Transverse colon (tissue), 4 donors: ENCODE results near the gene STAB2. TPM values are rescaled to one million over a fixed set of nuclear protein-coding genes. Genes with fewer than 3 reads are reported as not detected.

Experiments used
- DNase-seq: peaks from one replicate; pipeline ENCODE4 v3.0.0-alpha.2; 2019
- H3K27ac ChIP-seq, 4 donors: fragments of 200-600 bp; sonication (generic); 2 replicates each; pipeline ENCODE4 v1.5.1; 2016 to 2018; ENCODE audit warnings: inconsistent platforms in 4 of 4
- H3K27me3 ChIP-seq: fragments of 200-600 bp; sonication (generic); 2 replicates; pipeline ENCODE4 v1.5.1; 2017; ENCODE audit warnings: inconsistent platforms
- H3K36me3 ChIP-seq, 4 donors: fragments of 200-600 bp; sonication (generic); 2 replicates each; pipeline ENCODE4 v1.5.1; 2017 to 2019; ENCODE audit warnings: inconsistent platforms in 4 of 4
- H3K4me1 ChIP-seq, 4 donors: fragments of 200-600 bp; sonication (generic); 2 replicates each; pipeline ENCODE4 v1.5.1; 2017 to 2020; ENCODE audit warnings: inconsistent platforms in 4 of 4
- H3K4me3 ChIP-seq, 4 donors: fragments of 200-600 bp; sonication (generic); 1 replicate in 1 of 4; 2 replicates in 3 of 4; pipeline versions ENCODE4 v1.5.1 to v1.6.1; 2017 to 2019; ENCODE audit warnings: inconsistent platforms in 4 of 4
- H3K9me3 ChIP-seq, 2 donors: fragments of 200-600 bp; sonication (generic); 2 replicates each; pipeline ENCODE4 v1.5.1; 2017 to 2019; ENCODE audit warnings: inconsistent platforms in 2 of 2
- CTCF ChIP-seq, 5 experiments: fragments of 200-600 bp in 3 of 5; fragments of 450-650 bp in 2 of 5; sonication (generic) in 3 of 5; IDR thresholded peaks; 1 replicate in 2 of 5; 2 replicates in 3 of 5; pipeline ENCODE4 v1.5.1; 2016 to 2017; ENCODE audit warnings: antibody characterized with exemption in 5 of 5, inconsistent platforms in 3 of 5, mild to moderate bottlenecking in 2 of 5, moderate library complexity in 1 of 5
- EP300 ChIP-seq: sonication (generic); formaldehyde crosslinking; IDR thresholded peaks from one replicate; pipeline ENCODE4 v1.6.1; 2017; ENCODE audit warnings: antibody characterized with exemption, low read depth
- POLR2A ChIP-seq: fragments of 450-650 bp; IDR thresholded peaks from one replicate; pipeline ENCODE4 v1.6.1; 2016; ENCODE audit warnings: antibody characterized with exemption, mild to moderate bottlenecking, moderate library complexity
- POLR2AphosphoS5 ChIP-seq, 3 donors: sonication (generic); formaldehyde crosslinking; IDR thresholded peaks; one replicate each; pipeline ENCODE4 v1.6.1; 2016; ENCODE audit warnings: antibody characterized with exemption in 3 of 3
- WGBS, 2 donors: methylation state at CpG; one replicate each; pipeline ENCODE4 v1.1.5; 2018; ENCODE audit warnings: low coverage in 1 of 2; 5-methylcytosine and 5-hydroxymethylcytosine counted together
- in situ Hi-C, 4 donors: fragments of 200-750 bp; cut with MboI; loops; one replicate each; pipeline versions ENCODE4 v1.15.0 to v1.15.1; 2017; ENCODE audit warnings: low sequenced_read_pairs in 3 of 4, low pct_ligation_motif_present in 1 of 4, low pct_unique_long_range_greater_than_20kb in 1 of 4
- intact Hi-C: fragments of 100-400 bp; cut with DNase I; formaldehyde crosslinking; loops from one replicate; pipeline ENCODE4 v1.15.1; 2023; ENCODE audit warnings: low total_unique reads
- small RNA-seq, 4 donors: library from RNA; depleted of rRNA; stranded (forward); fragments of <200 nt; gene quantifications; one replicate each; pipeline ENCODE3, GENCODE V24; 2016
- total RNA-seq, 4 donors: library from RNA; depleted of rRNA; stranded (reverse); fragments of >200 nt; gene quantifications; one replicate each; pipeline ENCODE4 v1.1.0, GENCODE V29; 2016

Gene STAB2
- total RNA-seq, 4 donors from 2014 or later: 0.48 to 1.9 (median 1.1) TPM; not detected in 1

- H3K4me1 ChIP-seq: peaks cover 0 to 7% (median 0%) of the 10 kb centered on the region in 4 donors
- peak overlapping the region in 1 of 4 donors; percentile 1 for H3K27ac ChIP-seq
- intact Hi-C loops (no loop called here), in situ Hi-C loops (no loop called here)
- H3K9me3 ChIP-seq: no peaks in the 10 kb centered on the region
- 83 to 85% methylated on average over 4 of the region's 4 CpGs for WGBS, 2 donors
- no peak for DNase-seq
- peaks cover 0 to 9% (median 0%) of the 10 kb centered on the region in 4 donors for H3K36me3 ChIP-seq
- H3K4me3 ChIP-seq: no peak overlapping the region
- TF ChIP-seq CTCF (IDR thresholded peaks at IDR 0.05) (no peak), POLR2A (no peak), EP300 (no peak), POLR2AphosphoS5 (IDR thresholded peaks at IDR 0.05) (no peak)
- no peaks in the 10 kb centered on the region for H3K27me3 ChIP-seq
These were observed 226.9 kb downstream of the STAB2 start for GRCh38 chr12:103813949-103814348.

GRCh38 chr12:103814436-103814835 lies 227.4 kb downstream of the STAB2 start:
- 79 to 83% methylated on average over 2 to 3 of the region's 3 CpGs for WGBS, 2 donors
- in situ Hi-C loops (no loop called here), intact Hi-C loops (no loop called here)
- Histone ChIP-seq H3K27me3 (no peaks in the 10 kb centered on the region), H3K9me3 (no peaks in the 10 kb centered on the region), H3K36me3 (peaks cover 0 to 9% (median 0%) of the 10 kb centered on the region in 4 donors), H3K27ac (no peak overlapping the region), H3K4me1 (peaks cover 0 to 7% (median 2%) of the 10 kb centered on the region in 4 donors), H3K4me3 (no peak overlapping the region)
- DNase-seq: no peak
- TF ChIP-seq POLR2AphosphoS5 (IDR thresholded peaks at IDR 0.05) (no peak), CTCF (IDR thresholded peaks at IDR 0.05) (no peak), EP300 (no peak), POLR2A (no peak)

Small RNAs within 50 kb of the gene (small RNA-seq; reads per million reads assigned to genes)
- gene RF00096: 0 reads per million in 4 donors

Other genes starting within 250 kb of the STAB2 start
- 10 to 100 TPM in 1 of 4 donors, under 1 TPM in 1, not detected in 2; 0.79 to 43.4 TPM for gene C12orf42, start 91.3 kb upstream of the STAB2 start, total RNA-seq